Activated naive CD8-positive, alpha-beta T cell treated with anti-CD3 and anti-CD28 coated beads, Interleukin-2, amount 50 U/mL, for 24 hours (primary cell): ENCODE data around the gene COP1.
"Not testable (repeated sequence)": the region's sequence is repeated elsewhere in the genome, so short reads cannot be mapped to it uniquely, and the experiment has no call there.

Experiments used
- ATAC-seq: fragments of 150-1000 bp; cut with Tn5 transposase; one replicate; pipeline ENCODE4 v1.10.0; 2021
- DNase-seq: peaks from one replicate; pipeline ENCODE4 v3.0.0; 2021
- H3K27ac Mint-ChIP-seq: one replicate; pipeline ENCODE4 v1.8.0; 2021; ENCODE audit warnings: mild to moderate bottlenecking, mixed read lengths
- H3K27me3 Mint-ChIP-seq: one replicate; pipeline ENCODE4 v1.8.0; 2021; ENCODE audit warnings: mixed read lengths
- H3K36me3 Mint-ChIP-seq: one replicate; pipeline ENCODE4 v1.8.0; 2021; ENCODE audit warnings: low read depth, mixed read lengths
- H3K4me1 Mint-ChIP-seq: one replicate; pipeline ENCODE4 v1.8.0; 2021; ENCODE audit warnings: mixed read lengths
- H3K4me3 Mint-ChIP-seq: one replicate; pipeline ENCODE4 v1.8.0; 2021; ENCODE audit warnings: mild to moderate bottlenecking, moderate library complexity, mixed read lengths
- H3K9me3 Mint-ChIP-seq: one replicate; pipeline ENCODE4 v1.8.0; 2021; ENCODE audit warnings: mixed read lengths

Gene COP1

DNA sequence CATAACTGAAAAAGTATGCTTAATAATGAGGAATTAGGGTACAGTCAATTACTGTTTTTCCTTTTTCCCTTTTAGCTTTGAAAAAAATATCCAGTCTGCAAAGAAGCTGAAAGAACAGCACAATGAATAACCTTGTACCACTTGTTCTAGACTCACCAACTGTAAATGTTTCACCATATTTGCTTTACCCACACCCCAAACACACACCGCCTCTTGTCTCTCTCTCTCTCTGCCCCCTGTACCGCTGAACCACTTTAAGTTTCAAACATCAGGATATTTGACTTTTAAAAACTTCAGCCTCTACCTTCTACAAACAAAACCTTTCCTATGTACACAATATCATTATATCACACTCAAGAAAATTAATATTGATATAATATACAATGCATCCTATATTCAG, 197.1 kb downstream of the COP1 start:
- H3K36me3 Mint-ChIP-seq, result peaks cover 33% of the 10 kb centered on the region
- no peak overlapping the region for H3K4me3 Mint-ChIP-seq
- H3K27me3 Mint-ChIP-seq, result no peaks in the 10 kb centered on the region
- no peaks in the 10 kb centered on the region for H3K9me3 Mint-ChIP-seq
- ATAC-seq (no peak), DNase-seq (no peak)
- no peak overlapping the region for H3K27ac Mint-ChIP-seq
- H3K4me1 Mint-ChIP-seq, result no peaks in the 10 kb centered on the region

DNA sequence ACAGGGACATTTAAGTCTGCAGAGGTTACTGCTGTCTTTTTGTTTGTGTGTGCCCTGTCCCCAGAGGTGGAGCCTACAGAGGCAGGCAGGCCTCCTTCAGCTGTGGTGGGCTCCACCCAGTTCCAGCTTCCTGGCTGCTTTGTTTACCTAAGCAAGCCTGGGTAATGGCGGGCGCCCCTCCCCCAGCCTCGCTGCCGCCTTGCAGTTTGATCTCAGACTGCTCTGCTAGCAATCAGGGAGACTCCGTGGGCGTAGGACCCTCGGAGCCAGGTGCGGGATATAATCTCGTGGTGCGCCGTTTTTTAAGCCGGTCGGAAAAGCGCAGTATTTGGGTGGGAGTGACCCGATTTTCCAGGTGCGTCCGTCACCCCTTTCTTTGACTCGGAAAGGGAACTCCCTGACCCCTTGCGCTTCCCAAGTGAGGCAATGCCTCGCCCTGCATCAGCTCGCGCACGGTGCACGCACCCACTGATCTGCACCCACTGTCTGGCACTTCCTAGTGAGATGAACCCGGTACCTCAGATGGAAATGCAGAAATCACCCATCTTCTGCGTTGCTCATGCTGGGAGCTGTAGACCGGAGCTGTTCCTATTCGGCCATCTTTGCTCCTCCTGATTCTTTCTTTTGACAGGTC, 199.2 kb downstream of the COP1 start:
- H3K9me3 Mint-ChIP-seq, H3K4me1 Mint-ChIP-seq, DNase-seq, ATAC-seq, H3K27ac Mint-ChIP-seq, H3K4me3 Mint-ChIP-seq, H3K27me3 Mint-ChIP-seq: not testable (repeated sequence)
- peaks cover 27% of the 10 kb centered on the region for H3K36me3 Mint-ChIP-seq

DNA sequence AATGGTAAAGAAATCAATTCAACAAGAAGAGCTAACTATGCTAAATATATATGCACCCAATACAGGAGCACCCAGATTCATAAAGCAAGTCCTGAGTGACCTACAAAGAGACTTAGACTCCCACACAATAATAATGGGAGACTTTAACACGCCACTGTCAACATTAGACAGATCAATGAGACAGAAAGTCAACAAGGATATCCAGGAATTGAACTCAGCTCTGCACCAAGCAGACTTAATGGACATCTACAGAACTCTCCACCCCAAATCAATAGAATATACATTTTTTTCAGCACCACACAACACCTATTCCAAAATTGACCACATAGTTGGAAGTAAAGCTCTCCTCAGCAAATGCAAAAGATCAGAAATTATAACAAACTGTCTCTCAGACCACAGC, 212.4 kb downstream of the COP1 start:
- not testable (repeated sequence) for H3K4me3 Mint-ChIP-seq, ATAC-seq, DNase-seq, H3K4me1 Mint-ChIP-seq, H3K27me3 Mint-ChIP-seq, H3K27ac Mint-ChIP-seq
- Mint-ChIP-seq H3K36me3 (peaks cover 26% of the 10 kb centered on the region), H3K9me3 (peaks cover 11% of the 10 kb centered on the region)

DNA sequence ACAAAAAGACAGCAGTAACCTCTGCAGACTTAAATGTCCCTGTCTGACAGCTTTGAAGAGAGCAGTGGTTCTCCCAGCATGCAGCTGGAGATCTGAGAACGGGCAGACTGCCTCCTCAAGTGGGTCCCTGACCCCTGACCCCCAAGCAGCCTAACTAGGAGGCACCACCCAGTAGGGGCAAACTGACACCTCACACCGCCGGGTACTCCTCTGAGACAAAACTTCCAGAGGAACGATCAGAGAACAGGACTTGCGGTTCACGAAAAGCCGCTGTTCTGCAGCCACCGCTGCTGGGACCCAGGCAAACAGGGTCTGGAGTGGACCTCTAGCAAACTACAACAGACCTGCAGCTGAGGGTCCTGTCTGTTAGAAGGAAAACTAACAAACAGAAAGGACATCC, 214.3 kb downstream of the COP1 start:
- peaks cover 36% of the 10 kb centered on the region for H3K36me3 Mint-ChIP-seq
- H3K4me3 Mint-ChIP-seq, ATAC-seq, DNase-seq, H3K9me3 Mint-ChIP-seq, H3K27me3 Mint-ChIP-seq, H3K27ac Mint-ChIP-seq, H3K4me1 Mint-ChIP-seq: not testable (repeated sequence)

DNA sequence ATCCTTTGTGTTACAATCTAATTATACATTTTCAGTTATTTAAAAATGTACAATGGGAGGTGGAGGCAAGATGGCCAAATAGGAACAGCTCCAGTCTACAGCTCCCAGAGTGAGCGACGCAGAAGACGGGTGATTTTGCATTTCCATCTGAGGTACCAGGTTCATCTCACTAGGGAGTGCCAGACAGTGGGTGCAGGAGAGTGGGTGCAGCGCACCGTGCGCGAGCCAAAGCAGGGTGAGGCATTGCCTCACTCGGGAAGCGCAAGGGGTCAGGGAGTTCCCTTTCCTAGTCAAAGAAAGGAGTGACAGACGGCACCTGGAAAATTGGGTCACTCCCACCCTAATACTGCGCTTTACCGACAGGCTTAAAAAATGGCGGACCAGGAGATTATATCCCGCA, 214.9 kb downstream of the COP1 start:
- H3K4me3 Mint-ChIP-seq, H3K9me3 Mint-ChIP-seq, H3K4me1 Mint-ChIP-seq, DNase-seq, H3K27me3 Mint-ChIP-seq, H3K27ac Mint-ChIP-seq, ATAC-seq: not testable (repeated sequence)
- peaks cover 38% of the 10 kb centered on the region for H3K36me3 Mint-ChIP-seq

DNA sequence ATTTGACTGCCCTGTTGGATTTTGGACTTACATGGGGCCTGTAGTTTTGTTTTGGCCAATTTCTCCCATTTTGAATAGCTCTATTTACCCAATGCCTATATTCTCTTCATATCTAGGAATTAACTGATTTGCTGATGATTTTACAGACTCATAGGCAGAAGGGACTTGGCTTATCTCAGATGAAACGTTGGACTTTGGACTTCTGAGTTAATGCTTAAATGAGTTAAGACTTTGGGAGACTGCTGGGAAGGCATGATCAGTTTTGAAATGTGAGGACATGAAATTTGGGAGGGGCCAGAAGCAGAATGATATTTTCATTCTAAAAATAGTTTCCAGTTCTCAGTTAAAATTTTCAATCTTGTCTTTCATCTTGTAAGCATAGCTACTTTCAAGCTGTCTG, 222.3 kb downstream of the COP1 start:
- Mint-ChIP-seq H3K4me3 (no peak overlapping the region), H3K4me1 (peaks cover 1% of the 10 kb centered on the region), H3K36me3 (peaks cover 73% of the 10 kb centered on the region), H3K27ac (no peak overlapping the region), H3K9me3 (peaks cover 21% of the 10 kb centered on the region), H3K27me3 (no peaks in the 10 kb centered on the region)
- DNase-seq (no peak), ATAC-seq (no peak)

DNA sequence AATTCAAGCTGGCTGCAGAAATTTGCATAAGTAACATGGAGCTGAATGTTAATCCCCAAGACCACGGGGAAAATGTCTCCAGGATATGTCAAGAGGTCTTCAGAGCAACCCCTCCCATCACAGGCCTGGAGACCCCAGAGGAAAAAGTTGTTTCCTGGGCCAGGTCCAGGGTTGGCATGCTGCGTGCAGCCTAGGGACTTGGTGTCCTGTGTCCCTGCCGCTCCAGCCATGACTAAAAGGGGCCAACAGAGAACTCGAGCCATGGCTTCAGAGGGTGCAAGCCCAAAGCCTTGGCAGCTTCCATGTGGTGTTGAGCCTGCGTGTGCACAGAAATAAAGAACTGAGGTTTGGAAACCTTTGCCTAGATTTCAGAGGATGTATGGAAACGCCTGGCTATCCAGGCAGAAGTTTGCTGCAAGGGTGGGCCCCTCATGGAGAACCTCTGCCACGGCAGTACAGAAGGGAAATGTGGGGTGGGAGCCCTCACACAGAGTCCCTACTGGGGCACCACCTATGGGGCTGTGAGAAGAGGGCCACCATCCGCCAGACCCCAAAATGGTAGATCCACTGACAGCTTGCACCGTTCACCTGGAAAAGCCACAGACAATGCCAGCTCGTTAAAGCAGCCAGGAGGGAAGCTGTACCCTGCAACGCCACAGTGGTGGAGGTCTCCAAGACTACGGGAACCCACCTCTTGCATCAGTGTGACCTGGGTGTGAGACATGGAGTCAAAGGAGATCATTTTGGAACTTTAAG, 222.9 kb downstream of the COP1 start:
- H3K4me3 Mint-ChIP-seq, result no peak overlapping the region
- peaks cover 70% of the 10 kb centered on the region for H3K36me3 Mint-ChIP-seq
- no peaks in the 10 kb centered on the region for H3K27me3 Mint-ChIP-seq
- H3K9me3 Mint-ChIP-seq, result peaks cover 21% of the 10 kb centered on the region
- no peak for ATAC-seq
- no peak for DNase-seq
- no peak overlapping the region for H3K27ac Mint-ChIP-seq
- H3K4me1 Mint-ChIP-seq, result peaks cover 3% of the 10 kb centered on the region

DNA sequence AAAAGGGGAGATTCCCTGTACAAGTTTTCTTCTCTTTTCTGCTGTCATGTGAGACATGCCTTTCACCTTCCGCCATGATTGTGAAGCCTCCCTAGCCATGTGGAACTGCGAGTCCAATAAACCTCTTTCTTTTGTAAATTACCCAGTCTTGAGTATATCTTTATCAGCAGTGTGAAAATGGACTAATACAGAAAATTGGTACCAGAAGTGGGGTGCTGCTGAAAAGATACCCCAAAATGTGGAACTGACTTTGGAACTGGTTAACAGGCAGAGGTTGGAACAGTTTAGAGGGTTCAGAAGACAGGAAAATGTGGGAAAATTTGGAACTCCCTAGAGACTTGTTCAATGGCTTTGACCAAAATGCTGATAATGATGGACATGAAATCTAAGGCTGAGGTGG, 223.7 kb downstream of the COP1 start:
- not testable (repeated sequence) for H3K4me1 Mint-ChIP-seq, H3K4me3 Mint-ChIP-seq, H3K27ac Mint-ChIP-seq, DNase-seq, ATAC-seq, H3K27me3 Mint-ChIP-seq
- Mint-ChIP-seq H3K9me3 (peaks cover 21% of the 10 kb centered on the region), H3K36me3 (peaks cover 64% of the 10 kb centered on the region)

DNA sequence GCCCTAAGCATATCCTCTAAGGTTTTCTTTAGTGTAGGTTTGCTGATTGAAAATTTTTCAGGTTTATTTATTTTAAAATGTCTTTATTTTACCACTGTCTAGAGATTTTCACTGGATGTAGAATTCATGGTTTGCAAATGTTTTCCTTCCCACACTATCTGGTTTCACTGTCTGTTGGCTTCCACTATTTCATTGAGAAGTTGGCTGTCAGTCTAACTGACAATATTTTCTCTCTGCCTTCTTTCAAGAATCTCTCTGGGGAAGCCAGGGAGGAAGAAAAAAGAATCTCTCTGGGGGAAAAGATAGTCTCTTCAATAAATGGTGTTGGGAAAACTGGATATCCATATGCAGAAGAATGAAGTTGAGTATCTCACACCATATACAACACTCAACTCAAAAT, 226.0 kb downstream of the COP1 start:
- no peak for ATAC-seq
- Mint-ChIP-seq H3K4me3 (no peak overlapping the region), H3K27me3 (no peaks in the 10 kb centered on the region), H3K9me3 (peaks cover 21% of the 10 kb centered on the region), H3K36me3 (peaks cover 52% of the 10 kb centered on the region), H3K27ac (no peak overlapping the region), H3K4me1 (peaks cover 8% of the 10 kb centered on the region)
- DNase-seq, result no peak

DNA sequence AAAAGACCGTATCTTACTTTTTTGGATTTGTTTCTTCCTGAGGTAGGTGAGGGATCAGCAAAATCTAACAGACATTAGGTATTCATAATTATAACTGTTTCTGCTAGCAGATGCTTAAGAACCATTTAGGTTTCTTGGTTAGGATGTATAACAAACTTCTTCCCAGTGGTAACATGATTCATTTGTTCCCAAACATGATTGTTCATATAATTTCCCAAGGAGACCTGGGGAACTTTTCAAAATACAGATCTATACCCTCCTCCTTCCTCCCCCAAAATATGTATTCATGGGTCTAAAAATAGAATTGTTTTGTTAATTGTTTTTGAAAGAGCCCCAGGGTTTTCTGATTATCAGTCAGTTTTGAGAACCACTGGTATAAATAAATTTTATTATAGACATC, 228.2 kb downstream of the COP1 start:
- Mint-ChIP-seq H3K4me1 (peaks cover 8% of the 10 kb centered on the region), H3K9me3 (peaks cover 9% of the 10 kb centered on the region), H3K27me3 (no peaks in the 10 kb centered on the region), H3K36me3 (peaks cover 42% of the 10 kb centered on the region), H3K27ac (no peak overlapping the region), H3K4me3 (no peak overlapping the region)
- ATAC-seq, result peak; percentile 36
- no peak for DNase-seq

DNA sequence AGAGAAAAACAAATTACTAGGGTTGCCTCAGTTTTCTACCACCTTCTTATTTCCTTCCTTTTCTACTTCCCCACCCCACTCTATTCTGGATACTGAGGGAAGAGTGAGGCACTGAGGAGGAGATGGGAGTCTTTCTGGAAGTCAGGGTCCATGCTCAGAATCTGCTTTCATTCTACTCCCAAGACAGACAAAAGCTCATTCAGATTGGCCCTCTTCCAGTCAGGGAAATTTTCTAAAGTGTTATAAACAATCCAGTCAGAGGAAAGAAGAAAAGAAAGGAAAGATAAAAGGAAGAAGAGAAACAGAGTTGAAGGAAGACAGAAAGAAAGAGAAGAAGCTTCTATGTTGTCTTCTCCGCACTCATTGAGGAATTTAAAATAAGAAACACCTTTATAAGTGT, 228.6 kb downstream of the COP1 start:
- peaks cover 6% of the 10 kb centered on the region for H3K9me3 Mint-ChIP-seq
- no peak overlapping the region for H3K27ac Mint-ChIP-seq
- H3K36me3 Mint-ChIP-seq, result peaks cover 42% of the 10 kb centered on the region
- H3K4me1 Mint-ChIP-seq, result peaks cover 8% of the 10 kb centered on the region
- H3K4me3 Mint-ChIP-seq, result no peak overlapping the region
- DNase-seq, result no peak
- H3K27me3 Mint-ChIP-seq, result no peaks in the 10 kb centered on the region
- no peak for ATAC-seq

DNA sequence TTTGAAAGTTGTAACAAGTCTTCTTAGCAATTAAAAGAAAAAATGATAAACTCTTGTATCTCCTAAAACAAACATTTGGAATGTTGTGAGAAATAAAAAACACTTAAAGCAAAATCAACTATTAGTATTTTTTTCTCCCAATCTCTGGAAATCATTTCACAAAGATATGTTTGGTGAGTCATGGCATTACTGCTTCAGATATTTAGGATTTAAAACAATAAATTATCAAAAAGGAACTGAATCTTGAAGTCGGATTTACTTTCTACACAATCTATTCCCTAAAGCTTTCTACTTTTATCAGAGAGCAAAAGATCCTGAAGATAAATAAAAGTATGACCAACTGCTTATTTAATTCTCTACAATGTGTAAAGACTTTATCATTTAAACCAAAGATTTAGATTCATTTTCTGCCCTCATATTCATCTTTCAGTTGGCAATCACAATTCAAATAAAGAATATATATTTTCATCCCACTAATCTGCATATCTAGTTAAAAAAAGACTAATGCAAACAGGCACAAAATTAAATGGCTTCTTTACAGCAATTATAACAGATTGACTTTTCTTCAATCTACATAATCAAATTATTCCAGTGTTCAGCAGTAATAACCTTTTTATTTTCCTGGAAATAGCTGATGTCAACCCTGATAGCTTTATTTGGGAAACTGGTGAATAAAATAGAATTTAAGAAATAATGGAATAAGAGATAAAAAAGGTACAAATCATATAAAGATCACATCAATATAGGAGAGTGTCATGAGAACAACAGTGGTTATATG, 230.0 kb downstream of the COP1 start:
- Mint-ChIP-seq H3K9me3 (no peaks in the 10 kb centered on the region), H3K4me3 (no peak overlapping the region), H3K27me3 (no peaks in the 10 kb centered on the region), H3K36me3 (peaks cover 34% of the 10 kb centered on the region), H3K27ac (no peak overlapping the region), H3K4me1 (peaks cover 8% of the 10 kb centered on the region)
- ATAC-seq (no peak), DNase-seq (no peak)

DNA sequence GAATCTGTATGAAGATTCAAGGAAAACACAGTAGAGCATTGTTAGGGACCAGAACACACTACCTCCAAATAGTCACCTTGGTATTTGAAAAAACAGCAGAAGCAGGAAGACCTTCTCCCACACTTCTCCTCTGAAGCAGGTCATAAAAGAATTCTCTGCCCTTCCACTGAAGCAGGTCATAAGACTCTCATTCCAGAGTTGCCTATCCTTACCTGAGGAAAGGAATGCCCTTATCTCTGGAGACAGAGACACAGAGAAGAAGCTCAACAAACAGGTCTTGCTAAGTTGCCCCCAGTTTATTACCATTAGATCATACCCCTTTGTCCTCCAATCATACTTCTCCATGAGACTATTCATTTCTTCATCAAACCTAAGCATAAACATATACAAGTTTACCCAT, 237.9 kb downstream of the COP1 start:
- no peak for ATAC-seq
- Mint-ChIP-seq H3K4me1 (no peaks in the 10 kb centered on the region), H3K4me3 (no peak overlapping the region), H3K27ac (no peak overlapping the region), H3K27me3 (no peaks in the 10 kb centered on the region), H3K9me3 (no peaks in the 10 kb centered on the region), H3K36me3 (peaks cover 27% of the 10 kb centered on the region)
- DNase-seq, result no peak

DNA sequence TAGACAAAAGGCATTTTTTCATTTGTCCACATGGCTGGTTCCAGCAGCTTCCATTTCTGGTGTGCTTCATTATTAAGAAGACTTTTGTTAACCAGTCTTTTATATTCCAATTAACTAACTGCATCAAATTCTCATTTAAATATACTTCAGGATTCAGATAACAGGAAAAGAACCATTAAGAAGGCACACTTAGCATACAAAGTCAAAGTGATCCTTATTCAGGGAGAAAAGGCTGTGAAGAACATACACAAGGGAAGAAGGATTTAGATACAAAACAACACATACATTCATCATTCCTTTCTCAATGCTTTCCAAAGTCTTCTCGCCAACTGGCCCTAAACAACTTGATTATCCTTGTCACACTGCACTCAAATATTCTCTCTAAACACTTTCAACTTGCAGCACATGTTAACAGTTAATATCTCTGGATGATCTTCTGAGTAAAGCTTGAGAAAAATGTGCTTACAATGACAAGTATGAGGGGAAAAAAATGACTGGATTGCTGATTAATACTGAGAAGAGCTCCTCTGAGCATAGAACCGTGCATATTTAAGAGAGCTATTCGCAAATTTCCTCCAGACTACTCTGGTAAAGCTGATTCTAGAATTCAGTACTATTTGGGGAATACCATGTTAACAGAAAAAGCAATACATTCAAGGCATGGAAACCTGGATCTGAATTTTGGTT, 238.5 kb downstream of the COP1 start:
- peaks cover 23% of the 10 kb centered on the region for H3K36me3 Mint-ChIP-seq
- H3K4me3 Mint-ChIP-seq, result no peak overlapping the region
- H3K4me1 Mint-ChIP-seq, result no peaks in the 10 kb centered on the region
- no peak for DNase-seq
- H3K27ac Mint-ChIP-seq, result no peak overlapping the region
- H3K27me3 Mint-ChIP-seq, result no peaks in the 10 kb centered on the region
- no peak for ATAC-seq
- H3K9me3 Mint-ChIP-seq, result no peaks in the 10 kb centered on the region
